PFSK-1 (cell line): ENCODE measurements around the gene PLEKHB2.

Source experiments
- FOXP2 ChIP-seq: optimal IDR thresholded peaks from 2 replicates; pipeline ENCODE3; 2011; ENCODE audit warnings: borderline replicate concordance, control low read depth, inconsistent platforms; ENCODE audit not compliant: insufficient read depth; ENCODE audit errors: extremely low read length, extremely low read depth
- POLR2AphosphoS5 ChIP-seq: IDR thresholded peaks from 2 replicates; pipeline ENCODE4 v1.6.1; 2012; ENCODE audit warnings: low read depth, mild to moderate bottlenecking, control low read depth, low read length, moderate library complexity
- REST ChIP-seq, 2 experiments: IDR thresholded peaks; 2 replicates each; pipeline versions ENCODE4 v1.6.1 to v1.8.0; 2011 to 2012; ENCODE audit warnings: low read depth in 2 of 2, low read length in 2 of 2, control low read depth in 1 of 2, inconsistent platforms in 1 of 2, mild to moderate bottlenecking in 1 of 2, moderate library complexity in 1 of 2; ENCODE audit not compliant: insufficient read depth in 1 of 2
- SIN3A ChIP-seq: IDR thresholded peaks from 2 replicates; pipeline ENCODE4 v1.6.1; 2012; ENCODE audit warnings: mild to moderate bottlenecking, low read length, moderate library complexity, borderline replicate concordance; ENCODE audit not compliant: insufficient read depth
- TAF1 ChIP-seq: IDR thresholded peaks from 2 replicates; pipeline ENCODE4 v1.6.1; 2012; ENCODE audit warnings: low read length, control low read depth, borderline replicate concordance; ENCODE audit not compliant: insufficient read depth

Gene PLEKHB2

DNA sequence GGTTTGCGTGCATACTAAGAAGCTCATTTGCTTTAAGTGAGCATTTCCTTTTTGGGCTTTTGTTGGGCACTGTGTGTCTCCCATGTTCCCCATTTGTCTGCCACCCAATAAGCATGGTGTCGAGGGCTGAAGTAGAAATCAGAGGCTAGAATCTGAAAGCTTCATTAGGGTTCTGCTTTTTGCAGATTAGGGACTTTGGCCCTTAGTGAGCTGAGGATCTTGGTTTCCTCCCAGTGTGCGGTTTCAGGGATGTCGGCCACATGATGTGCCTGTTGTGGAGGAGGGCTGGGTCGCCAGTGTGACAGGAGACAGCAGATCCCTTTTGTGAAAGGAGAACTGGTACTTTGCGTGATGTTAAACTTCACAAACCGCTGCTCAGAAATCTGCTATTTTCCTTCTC, 41.1 kb downstream of the PLEKHB2 start:
- TF ChIP-seq FOXP2: no peak
- TF ChIP-seq SIN3A: no peak
- no peak for TF ChIP-seq TAF1
- TF ChIP-seq REST (IDR thresholded peaks at IDR 0.05; ENCODE audit: insufficient read depth in 1 of 2, low read depth in 2 of 2, low read length in 2 of 2): no peak
- no peak for TF ChIP-seq POLR2AphosphoS5

DNA sequence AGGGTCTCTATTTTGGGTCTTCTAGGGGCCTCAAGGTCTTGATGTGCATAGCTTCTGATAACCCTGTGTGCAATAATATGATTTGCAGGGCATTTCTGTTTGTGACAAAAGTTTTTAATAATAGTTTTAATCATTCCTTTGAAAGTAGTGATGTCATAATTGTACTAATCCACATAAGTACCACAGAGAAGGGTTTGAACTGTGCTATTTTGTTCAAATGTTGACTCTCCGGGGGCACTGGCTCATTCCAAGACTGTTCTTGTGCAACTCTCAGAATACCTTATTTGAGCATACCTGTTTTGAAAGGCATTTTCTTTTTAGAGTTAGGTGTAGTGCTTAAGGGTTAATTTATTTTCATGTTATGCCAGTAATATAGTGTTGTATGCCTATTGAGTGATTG, 41.6 kb downstream of the PLEKHB2 start:
- no peak for TF ChIP-seq TAF1
- no peak for TF ChIP-seq FOXP2
- TF ChIP-seq POLR2AphosphoS5: no peak
- no peak for TF ChIP-seq SIN3A
- no peak for TF ChIP-seq REST (IDR thresholded peaks at IDR 0.05; ENCODE audit: insufficient read depth in 1 of 2, low read depth in 2 of 2, low read length in 2 of 2)

GRCh38 chr2:131148426-131148825, 43.3 kb downstream of the PLEKHB2 start:
- TF ChIP-seq SIN3A (no peak), POLR2AphosphoS5 (no peak), TAF1 (no peak), REST (IDR thresholded peaks at IDR 0.05; ENCODE audit: insufficient read depth in 1 of 2, low read depth in 2 of 2, low read length in 2 of 2) (no peak), FOXP2 (no peak)

- no peak for TF ChIP-seq POLR2AphosphoS5
- TF ChIP-seq REST (IDR thresholded peaks at IDR 0.05; ENCODE audit: insufficient read depth in 1 of 2, low read depth in 2 of 2, low read length in 2 of 2): no peak
- no peak for TF ChIP-seq TAF1
- TF ChIP-seq FOXP2: no peak
- no peak for TF ChIP-seq SIN3A
These were observed 46.3 kb downstream of the PLEKHB2 start for GRCh38 chr2:131151398-131151797.

- no peak for TF ChIP-seq TAF1
- TF ChIP-seq SIN3A: no peak
- no peak for TF ChIP-seq FOXP2
These were observed 46.9 kb downstream of the PLEKHB2 start for GRCh38 chr2:131152074-131152473.

DNA sequence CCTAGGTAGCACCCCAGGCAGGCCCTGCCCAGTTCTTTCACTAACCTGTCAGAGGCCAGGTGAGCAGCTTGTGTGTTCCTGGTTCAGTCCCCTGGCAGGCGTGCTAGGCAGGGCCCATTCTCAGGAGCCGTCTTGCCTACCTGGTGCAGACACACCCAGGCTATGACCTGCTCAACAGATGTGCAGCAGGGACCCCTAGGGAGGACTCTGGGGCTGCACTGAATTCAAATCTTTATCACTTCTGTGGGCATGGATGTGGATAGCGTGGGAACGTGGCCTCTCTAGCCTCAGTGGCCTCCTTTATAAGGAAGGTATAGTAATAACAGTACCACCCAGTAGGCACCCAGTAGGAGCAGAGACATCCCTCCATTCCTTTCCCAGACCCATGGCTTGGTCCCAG, 48.4 kb downstream of the PLEKHB2 start:
- TF ChIP-seq FOXP2 (no peak), POLR2AphosphoS5 (no peak), TAF1 (no peak), SIN3A (no peak), REST (IDR thresholded peaks at IDR 0.05; ENCODE audit: insufficient read depth in 1 of 2, low read depth in 2 of 2, low read length in 2 of 2) (no peak)
